Skeletal muscle satellite cell (primary cell): ENCODE measurements around the gene CNTN4.

Experiments used
- H3K27me3 ChIP-seq: 2 replicates; pipeline ENCODE4 v1.7.0; 2013; ENCODE audit warnings: low read length; ENCODE audit not compliant: control insufficient read depth, insufficient read depth
- H3K36me3 ChIP-seq: 2 replicates; pipeline ENCODE4 v1.7.0; 2013; ENCODE audit warnings: mild to moderate bottlenecking, control low read depth, low read length; ENCODE audit not compliant: insufficient read depth
- H3K4me1 ChIP-seq: 2 replicates; pipeline ENCODE4 v1.7.0; 2013; ENCODE audit warnings: low read length; ENCODE audit not compliant: control insufficient read depth, insufficient read depth
- H3K4me2 ChIP-seq: 2 replicates; pipeline ENCODE4 v1.7.0; 2013; ENCODE audit warnings: mild to moderate bottlenecking, low read length
- H3K4me3 ChIP-seq: 2 replicates; pipeline ENCODE4 v1.7.0; 2013; ENCODE audit warnings: low read length
- H3K9ac ChIP-seq: 2 replicates; pipeline ENCODE4 v1.7.0; 2013; ENCODE audit warnings: mild to moderate bottlenecking, low read depth, low read length, moderate library complexity
- H3K9me3 ChIP-seq: replicated peaks from 2 replicates; pipeline ENCODE4 v1.7.0; 2013; ENCODE audit warnings: mild to moderate bottlenecking, control low read depth, low read length

CNTN4 gene

GRCh38 chr3:2212206-2212605, 113.5 kb downstream of the CNTN4 start:
- Histone ChIP-seq H3K4me2 (no peak overlapping the region), H3K36me3 (no peaks in the 10 kb centered on the region), H3K9ac (no peak overlapping the region), H3K9me3 (peaks cover 19% of the 10 kb centered on the region), H3K4me1 (no peaks in the 10 kb centered on the region), H3K4me3 (no peak overlapping the region), H3K27me3 (no peaks in the 10 kb centered on the region)

- no peak overlapping the region for H3K4me3 ChIP-seq
- peaks cover 6% of the 10 kb centered on the region for H3K9me3 ChIP-seq
- H3K4me2 ChIP-seq, result no peak overlapping the region
- no peak overlapping the region for H3K9ac ChIP-seq
- H3K4me1 ChIP-seq, result no peaks in the 10 kb centered on the region
- H3K27me3 ChIP-seq, result no peaks in the 10 kb centered on the region
- no peaks in the 10 kb centered on the region for H3K36me3 ChIP-seq
Measured at GRCh38 chr3:2218375-2218774, 119.7 kb downstream of the CNTN4 start.

- no peaks in the 10 kb centered on the region for H3K36me3 ChIP-seq
- no peak overlapping the region for H3K4me2 ChIP-seq
- H3K27me3 ChIP-seq, result no peaks in the 10 kb centered on the region
- H3K4me1 ChIP-seq, result no peaks in the 10 kb centered on the region
- H3K9ac ChIP-seq, result no peak overlapping the region
- H3K9me3 ChIP-seq, result peaks cover 4% of the 10 kb centered on the region
- H3K4me3 ChIP-seq, result no peak overlapping the region
Measured at GRCh38 chr3:2218816-2219215, 120.2 kb downstream of the CNTN4 start.

- Histone ChIP-seq H3K4me2 (no peak overlapping the region), H3K27me3 (no peaks in the 10 kb centered on the region), H3K4me1 (no peaks in the 10 kb centered on the region), H3K9me3 (peaks cover 3% of the 10 kb centered on the region), H3K9ac (no peak overlapping the region), H3K4me3 (no peak overlapping the region), H3K36me3 (no peaks in the 10 kb centered on the region)
Measured at GRCh38 chr3:2236203-2236602, 137.5 kb downstream of the CNTN4 start.

GRCh38 chr3:2244137-2244536, 145.5 kb downstream of the CNTN4 start:
- Histone ChIP-seq H3K4me2 (no peak overlapping the region), H3K4me3 (no peak overlapping the region), H3K9ac (no peak overlapping the region), H3K4me1 (no peaks in the 10 kb centered on the region), H3K36me3 (no peaks in the 10 kb centered on the region), H3K27me3 (no peaks in the 10 kb centered on the region), H3K9me3 (no peaks in the 10 kb centered on the region)

GRCh38 chr3:2246873-2247648, 148.4 kb downstream of the CNTN4 start:
- H3K9me3 ChIP-seq, result no peaks in the 10 kb centered on the region
- H3K4me1 ChIP-seq, result no peaks in the 10 kb centered on the region
- no peak overlapping the region for H3K4me3 ChIP-seq
- no peaks in the 10 kb centered on the region for H3K36me3 ChIP-seq
- H3K27me3 ChIP-seq, result no peaks in the 10 kb centered on the region
- H3K4me2 ChIP-seq, result no peak overlapping the region
- no peak overlapping the region for H3K9ac ChIP-seq

- H3K4me3 ChIP-seq, result no peak overlapping the region
- no peaks in the 10 kb centered on the region for H3K4me1 ChIP-seq
- no peaks in the 10 kb centered on the region for H3K36me3 ChIP-seq
- no peak overlapping the region for H3K9ac ChIP-seq
- no peaks in the 10 kb centered on the region for H3K9me3 ChIP-seq
- H3K4me2 ChIP-seq, result no peak overlapping the region
- H3K27me3 ChIP-seq, result no peaks in the 10 kb centered on the region
Measured at GRCh38 chr3:2247831-2248230, 149.2 kb downstream of the CNTN4 start.

- Histone ChIP-seq H3K9ac (no peak overlapping the region), H3K4me3 (no peak overlapping the region), H3K36me3 (no peaks in the 10 kb centered on the region), H3K9me3 (no peaks in the 10 kb centered on the region), H3K4me2 (no peak overlapping the region), H3K27me3 (no peaks in the 10 kb centered on the region), H3K4me1 (no peaks in the 10 kb centered on the region)
Measured at GRCh38 chr3:2250783-2251182, 152.1 kb downstream of the CNTN4 start.

GRCh38 chr3:2261747-2262146, 163.1 kb downstream of the CNTN4 start:
- Histone ChIP-seq H3K4me1 (no peaks in the 10 kb centered on the region), H3K4me2 (no peak overlapping the region), H3K4me3 (no peak overlapping the region), H3K9ac (no peak overlapping the region), H3K36me3 (no peaks in the 10 kb centered on the region), H3K9me3 (peaks cover 9% of the 10 kb centered on the region), H3K27me3 (no peaks in the 10 kb centered on the region)

GRCh38 chr3:2262204-2262603, 163.5 kb downstream of the CNTN4 start:
- no peaks in the 10 kb centered on the region for H3K27me3 ChIP-seq
- H3K4me2 ChIP-seq, result no peak overlapping the region
- H3K4me3 ChIP-seq, result no peak overlapping the region
- H3K9ac ChIP-seq, result no peak overlapping the region
- H3K4me1 ChIP-seq, result no peaks in the 10 kb centered on the region
- peaks cover 10% of the 10 kb centered on the region for H3K9me3 ChIP-seq
- no peaks in the 10 kb centered on the region for H3K36me3 ChIP-seq

GRCh38 chr3:2266606-2267005, 167.9 kb downstream of the CNTN4 start:
- Histone ChIP-seq H3K4me1 (no peaks in the 10 kb centered on the region), H3K4me3 (no peak overlapping the region), H3K27me3 (no peaks in the 10 kb centered on the region)

GRCh38 chr3:2268779-2269178, 170.1 kb downstream of the CNTN4 start:
- H3K4me1 ChIP-seq, result no peaks in the 10 kb centered on the region
- H3K4me3 ChIP-seq, result no peak overlapping the region
- H3K36me3 ChIP-seq, result no peaks in the 10 kb centered on the region
- H3K9ac ChIP-seq, result no peak overlapping the region
- peaks cover 10% of the 10 kb centered on the region for H3K9me3 ChIP-seq
- no peaks in the 10 kb centered on the region for H3K27me3 ChIP-seq
- H3K4me2 ChIP-seq, result no peak overlapping the region

More at GRCh38 chr3:2266606-2267005, 167.9 kb downstream of the CNTN4 start:
- Histone ChIP-seq H3K36me3 (no peaks in the 10 kb centered on the region), H3K9ac (no peak overlapping the region), H3K9me3 (peaks cover 12% of the 10 kb centered on the region), H3K4me2 (no peak overlapping the region)
